Osteocyte (in vitro differentiated cells): ENCODE results near the gene CBX7. TPM values are rescaled to one million over a fixed set of nuclear protein-coding genes. Genes with fewer than 3 reads are reported as not detected.

ENCODE experiments used
- DNase-seq: peaks from one replicate; pipeline ENCODE4 v3.0.0; 2021; ENCODE audit warnings: mixed read lengths; ENCODE audit not compliant: unreplicated experiment; ENCODE audit errors: extremely low spot score
- H3K27ac Mint-ChIP-seq: one replicate; pipeline ENCODE4 v1.8.0; 2021; ENCODE audit warnings: mild to moderate bottlenecking, mixed read lengths; ENCODE audit not compliant: unreplicated experiment
- H3K27me3 Mint-ChIP-seq: one replicate; pipeline ENCODE4 v1.8.0; 2021; ENCODE audit warnings: mixed read lengths; ENCODE audit not compliant: unreplicated experiment
- H3K36me3 Mint-ChIP-seq: one replicate; pipeline ENCODE4 v1.8.0; 2021; ENCODE audit warnings: mixed read lengths; ENCODE audit not compliant: unreplicated experiment
- H3K4me1 Mint-ChIP-seq: one replicate; pipeline ENCODE4 v1.8.0; 2021; ENCODE audit warnings: mixed read lengths; ENCODE audit not compliant: unreplicated experiment
- H3K4me3 Mint-ChIP-seq: one replicate; pipeline ENCODE4 v1.8.0; 2021; ENCODE audit warnings: mild to moderate bottlenecking, moderate library complexity, mixed read lengths; ENCODE audit not compliant: unreplicated experiment
- H3K9me3 Mint-ChIP-seq: one replicate; pipeline ENCODE4 v1.8.0; 2021; ENCODE audit warnings: mixed read lengths; ENCODE audit not compliant: unreplicated experiment
- CTCF ChIP-seq: fragments of 200-600 bp; sonication (generic); IDR thresholded peaks from 2 replicates; pipeline ENCODE4 v1.5.0; 2021; ENCODE audit warnings: antibody characterized with exemption, mild to moderate bottlenecking, moderate library complexity
- total RNA-seq: library from RNA; stranded (reverse); gene quantifications from 2 replicates; pipeline ENCODE4 v1.2.1, GENCODE V29; 2021

Gene CBX7
- total RNA-seq, 1 donor from 2014 or later: 9.6 TPM

- H3K27ac Mint-ChIP-seq: no peak overlapping the region
- H3K4me1 Mint-ChIP-seq: peaks cover 27% of the 10 kb centered on the region
- TF ChIP-seq CTCF: no peak
- H3K9me3 Mint-ChIP-seq: no peaks in the 10 kb centered on the region
- H3K36me3 Mint-ChIP-seq: no peaks in the 10 kb centered on the region
- DNase-seq: no peak
- peaks cover 6% of the 10 kb centered on the region for H3K27me3 Mint-ChIP-seq
- H3K4me3 Mint-ChIP-seq: no peak overlapping the region
Measured at GRCh38 chr22:39148727-39149535, 3.5 kb downstream of the CBX7 start.

DNA sequence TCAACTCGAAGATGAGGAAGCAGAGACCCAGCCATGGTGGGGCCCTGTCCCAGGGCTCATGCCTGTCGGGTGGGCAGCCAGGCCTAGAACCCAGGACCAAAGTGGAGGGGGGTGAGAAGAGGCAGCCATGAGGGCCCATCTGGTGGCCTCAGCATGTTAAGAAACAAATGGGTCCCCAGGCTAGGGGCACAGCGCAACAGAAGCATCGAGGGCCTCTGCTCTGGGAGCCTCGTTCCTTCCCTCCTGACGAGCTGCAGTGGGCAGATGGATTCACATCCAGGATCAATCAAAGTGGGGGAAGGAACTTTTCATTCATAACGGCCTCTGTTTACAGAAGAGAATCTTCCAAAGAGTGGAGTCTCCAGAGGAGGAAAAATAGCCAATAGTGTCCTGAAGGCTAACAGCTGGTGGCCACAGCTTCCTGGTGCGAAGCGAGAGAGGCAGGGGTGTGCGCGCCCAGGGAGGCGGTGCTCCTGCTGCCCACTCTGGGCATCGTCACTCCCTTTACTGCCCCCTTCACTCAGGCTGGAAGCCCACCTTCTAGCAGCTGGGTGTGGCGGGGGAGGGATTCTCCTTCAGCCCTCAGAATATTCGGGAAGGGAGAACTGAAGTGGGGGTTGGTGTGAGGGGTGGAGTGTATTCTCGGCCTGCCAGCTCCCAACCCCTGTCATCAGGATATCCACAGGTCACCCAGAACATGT, 4.3 kb downstream of the CBX7 start:
- DNase-seq: no peak
- Mint-ChIP-seq H3K27me3 (no peaks in the 10 kb centered on the region), H3K36me3 (no peaks in the 10 kb centered on the region), H3K27ac (no peak overlapping the region), H3K4me3 (no peak overlapping the region), H3K9me3 (no peaks in the 10 kb centered on the region), H3K4me1 (peaks cover 20% of the 10 kb centered on the region)
- no peak for TF ChIP-seq CTCF

- H3K4me3 Mint-ChIP-seq: no peak overlapping the region
- DNase-seq: no peak
- H3K27me3 Mint-ChIP-seq: no peaks in the 10 kb centered on the region
- no peak overlapping the region for H3K27ac Mint-ChIP-seq
- H3K9me3 Mint-ChIP-seq: no peaks in the 10 kb centered on the region
- H3K4me1 Mint-ChIP-seq: peaks cover 20% of the 10 kb centered on the region
- no peaks in the 10 kb centered on the region for H3K36me3 Mint-ChIP-seq
- no peak for TF ChIP-seq CTCF
Measured at GRCh38 chr22:39147335-39148025, 5.0 kb downstream of the CBX7 start.

- no peak for DNase-seq
Measured at GRCh38 chr22:39146256-39147101, 6.0 kb downstream of the CBX7 start.

More at GRCh38 chr22:39146256-39147101, 6.0 kb downstream of the CBX7 start:
- Mint-ChIP-seq H3K27ac (peak overlapping the region; percentile 80), H3K4me1 (peaks cover 19% of the 10 kb centered on the region), H3K36me3 (no peaks in the 10 kb centered on the region), H3K9me3 (no peaks in the 10 kb centered on the region), H3K27me3 (no peaks in the 10 kb centered on the region), H3K4me3 (peak overlapping the region; percentile 57)
- no peak for TF ChIP-seq CTCF
